Epithelial cell of proximal tubule (primary cell): ENCODE measurements around the gene TYROBP. TPM values are rescaled to one million over a fixed set of nuclear protein-coding genes. Genes with fewer than 3 reads are reported as not detected.
"Not testable (repeated sequence)": the region's sequence is repeated elsewhere in the genome, so short reads cannot be mapped to it uniquely, and the experiment has no call there.

Source experiments
- DNase-seq: peaks from one replicate; pipeline ENCODE4 v3.0.0-alpha.2; 2011; ENCODE audit warnings: low read depth
- H3K4me3 ChIP-seq: 2 replicates; pipeline ENCODE4 v1.5.1; 2011; ENCODE audit warnings: low read depth, mild to moderate bottlenecking, low read length
- total RNA-seq: library from RNA; depleted of rRNA; stranded (reverse); fragments of >200 nt; gene quantifications from 2 replicates; pipeline ENCODE4 v1.2.3, GENCODE V29; 2015
- TF ChIP-seq, protein P1 (sequence below): conservative IDR thresholded peaks from 2 replicates; pipeline ENCODE4 v1.5.1; 2012; ENCODE audit warnings: low read depth, mild to moderate bottlenecking, low read length

The TYROBP gene
- total RNA-seq, 1 donor from 2014 or later: not detected

DNA sequence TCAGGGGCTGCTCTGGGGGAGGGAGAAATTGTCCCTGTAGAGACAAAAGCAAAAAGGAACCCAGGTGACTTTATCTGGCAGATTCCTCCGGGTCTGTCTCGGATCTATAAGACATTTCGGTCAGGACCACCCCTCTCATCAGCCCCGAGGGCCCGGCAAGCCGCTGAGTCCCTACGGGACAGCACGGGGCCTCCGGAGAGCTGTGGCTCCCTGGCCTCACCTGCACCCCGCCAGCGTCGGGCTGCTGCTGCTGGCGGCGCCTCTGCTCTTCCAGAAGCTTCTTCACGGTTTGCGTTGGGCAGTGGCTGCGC lies 9.6 kb downstream of the TYROBP start:
- TF ChIP-seq, protein P1, sequence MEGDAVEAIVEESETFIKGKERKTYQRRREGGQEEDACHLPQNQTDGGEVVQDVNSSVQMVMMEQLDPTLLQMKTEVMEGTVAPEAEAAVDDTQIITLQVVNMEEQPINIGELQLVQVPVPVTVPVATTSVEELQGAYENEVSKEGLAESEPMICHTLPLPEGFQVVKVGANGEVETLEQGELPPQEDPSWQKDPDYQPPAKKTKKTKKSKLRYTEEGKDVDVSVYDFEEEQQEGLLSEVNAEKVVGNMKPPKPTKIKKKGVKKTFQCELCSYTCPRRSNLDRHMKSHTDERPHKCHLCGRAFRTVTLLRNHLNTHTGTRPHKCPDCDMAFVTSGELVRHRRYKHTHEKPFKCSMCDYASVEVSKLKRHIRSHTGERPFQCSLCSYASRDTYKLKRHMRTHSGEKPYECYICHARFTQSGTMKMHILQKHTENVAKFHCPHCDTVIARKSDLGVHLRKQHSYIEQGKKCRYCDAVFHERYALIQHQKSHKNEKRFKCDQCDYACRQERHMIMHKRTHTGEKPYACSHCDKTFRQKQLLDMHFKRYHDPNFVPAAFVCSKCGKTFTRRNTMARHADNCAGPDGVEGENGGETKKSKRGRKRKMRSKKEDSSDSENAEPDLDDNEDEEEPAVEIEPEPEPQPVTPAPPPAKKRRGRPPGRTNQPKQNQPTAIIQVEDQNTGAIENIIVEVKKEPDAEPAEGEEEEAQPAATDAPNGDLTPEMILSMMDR: no peak
- DNase-seq: no peak
- H3K4me3 ChIP-seq: peak overlapping the region; percentile 78

DNA sequence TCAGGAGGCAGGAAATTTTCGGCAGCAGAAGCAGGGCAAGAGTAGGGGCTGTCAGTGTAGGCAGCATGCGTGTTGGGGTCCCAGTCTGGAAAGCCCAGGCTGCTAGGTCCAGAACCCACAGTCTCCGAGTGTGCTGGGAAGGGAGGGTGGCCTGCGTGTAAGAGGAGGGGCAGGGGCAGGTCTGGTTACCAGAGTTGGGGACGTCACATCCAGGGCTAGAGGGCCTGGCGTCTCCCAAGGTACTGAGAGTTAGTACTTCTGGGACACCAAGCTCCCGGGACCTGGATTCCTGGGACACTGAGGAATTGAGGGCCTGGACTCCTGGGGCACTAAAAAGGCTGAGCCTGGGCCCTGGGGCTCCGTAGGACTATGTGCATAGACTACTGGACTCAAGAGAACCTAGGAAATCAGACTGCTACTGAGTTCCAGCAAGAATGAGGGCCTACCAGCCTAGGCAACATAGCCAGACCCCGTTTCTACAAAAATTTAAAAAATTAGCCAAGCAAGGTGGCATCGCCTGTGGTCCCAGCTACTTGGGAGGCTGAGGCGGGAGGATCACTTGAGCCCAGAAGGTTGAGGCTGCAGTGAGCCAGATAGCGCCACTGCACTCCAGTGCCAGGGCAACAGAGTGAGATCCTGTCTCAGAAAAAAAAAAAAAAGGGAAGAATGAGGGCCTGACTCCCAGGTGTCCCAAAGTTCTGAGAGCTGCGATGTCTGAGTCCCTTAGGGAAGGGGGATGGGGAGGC lies 10.2 kb downstream of the TYROBP start:
- no peak for DNase-seq
- H3K4me3 ChIP-seq: peak overlapping the region; percentile 78
- TF ChIP-seq, protein P1: no peak

DNA sequence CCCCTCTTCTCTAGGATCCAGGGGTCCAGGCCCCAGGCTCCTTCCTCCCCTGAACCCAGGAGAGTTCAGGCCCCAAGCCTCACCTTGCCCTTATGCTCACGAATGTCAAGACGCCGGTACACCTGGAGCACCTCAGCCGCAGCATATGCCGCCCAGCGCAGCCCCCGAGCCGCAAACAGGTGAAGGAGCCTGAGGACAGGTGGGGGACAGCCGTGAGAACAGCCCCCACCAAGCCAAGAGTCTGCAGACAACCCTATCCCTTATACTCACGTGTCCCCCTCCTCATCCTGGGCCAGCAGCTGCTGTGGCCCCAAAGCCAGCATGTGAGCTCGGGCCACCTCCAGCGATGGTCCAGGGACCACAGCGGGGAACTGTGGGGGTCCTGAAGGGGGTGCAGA lies 11.5 kb downstream of the TYROBP start:
- H3K4me3 ChIP-seq: no peak overlapping the region
- TF ChIP-seq, protein P1: no peak
- DNase-seq: no peak

- TF ChIP-seq, protein P1: no peak
- H3K4me3 ChIP-seq: no peak overlapping the region
- DNase-seq: no peak
Observed at GRCh38 chr19:35895911-35896642, 12.0 kb downstream of the TYROBP start.

DNA sequence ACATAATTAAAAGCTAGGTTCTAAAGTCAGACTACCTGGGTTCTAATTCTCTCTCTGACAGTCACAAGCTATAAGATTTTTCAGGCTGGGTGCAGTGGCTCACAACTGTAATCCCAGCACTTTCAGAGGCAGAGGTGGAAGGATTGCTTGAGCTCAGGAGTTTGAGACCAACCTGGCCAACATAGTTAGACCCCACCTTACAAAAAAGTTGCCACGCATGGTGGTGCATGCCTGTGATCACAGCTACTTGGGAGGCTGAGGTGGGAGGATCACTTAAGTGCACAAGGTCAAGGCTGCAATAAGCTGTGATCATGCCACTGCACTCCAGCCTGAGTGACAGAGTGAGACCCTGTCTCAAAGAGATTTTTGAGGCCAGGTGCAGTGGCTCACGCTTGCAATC lies 13.8 kb downstream of the TYROBP start:
- H3K4me3 ChIP-seq: no peak overlapping the region
- no peak for DNase-seq
- TF ChIP-seq, protein P1: no peak

DNA sequence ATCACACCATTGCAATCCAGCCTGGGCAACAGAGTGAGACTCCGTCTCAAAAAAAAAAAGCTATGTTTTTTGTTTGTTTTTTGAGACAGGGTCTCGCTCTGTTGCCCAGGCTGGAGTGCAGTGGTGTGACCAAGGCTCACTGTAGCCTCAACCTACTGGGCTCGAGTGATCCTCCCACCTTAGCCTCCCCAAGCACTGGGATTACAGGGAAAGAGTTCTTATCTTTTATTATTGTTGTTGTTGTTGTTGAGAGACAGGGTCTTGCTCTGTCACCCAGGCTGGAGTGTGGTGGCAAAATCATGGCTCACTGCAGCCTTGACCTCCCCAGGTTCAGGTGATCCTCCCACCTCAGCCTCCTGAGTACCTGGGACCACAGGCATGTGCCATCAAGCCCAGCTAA lies 16.3 kb downstream of the TYROBP start:
- not testable (repeated sequence) for H3K4me3 ChIP-seq, DNase-seq

DNA sequence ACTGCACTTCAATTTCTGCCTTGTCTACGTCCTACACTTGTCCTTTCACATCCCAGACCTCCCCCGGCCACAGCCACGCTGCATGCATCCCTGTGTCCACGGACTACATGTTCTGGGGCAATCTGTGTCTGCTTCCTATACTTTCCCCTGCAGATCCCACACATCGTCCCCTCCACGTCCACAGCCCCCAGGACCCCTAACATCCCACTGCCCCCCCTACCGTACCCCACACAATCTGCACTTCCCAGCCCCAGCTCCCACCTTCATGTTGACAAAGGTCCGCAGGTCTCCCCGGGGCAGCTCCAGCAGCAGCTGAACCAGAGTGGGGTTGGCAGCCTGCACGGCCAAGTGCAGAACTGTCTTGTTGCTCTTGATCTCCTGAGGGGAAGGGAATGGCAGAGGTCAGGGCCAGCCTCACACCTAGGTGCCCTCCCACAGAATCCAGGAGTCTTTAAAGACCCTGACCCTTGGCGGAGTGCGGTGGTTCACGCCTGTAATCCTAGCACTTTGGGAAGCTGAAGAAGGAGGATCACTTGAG lies 17.9 kb downstream of the TYROBP start:
- no peak for DNase-seq
- H3K4me3 ChIP-seq: no peak overlapping the region
- TF ChIP-seq, protein P1: no peak
